AG04449 (cell line): Measurements from ENCODE around the gene OCSTAMP.

ENCODE experiments used
- CTCF ChIA-PET: fragments of 350-600 bp; formaldehyde crosslinking; extraction: SDS; loops from one replicate; lab custom pipeline; 2021; ENCODE audit warnings: antibody characterized with exemption; lab: Yijun Ruan, JAX
- POLR2A ChIA-PET: fragments of 400-600, 350-600 bp; formaldehyde crosslinking; extraction: SDS; loops from one replicate; lab custom pipeline; 2020; ENCODE audit warnings: antibody characterized with exemption, inconsistent platforms; lab: Yijun Ruan, JAX
- DNase-seq: peaks from one replicate; pipeline ENCODE4 v3.0.0-alpha.2; 2010; ENCODE audit warnings: low read depth, low spot score
- H3K4me3 ChIP-seq: 2 replicates; pipeline ENCODE4 v1.5.1; 2011; ENCODE audit warnings: low read depth, mild to moderate bottlenecking, control low read depth, low read length
- CTCF ChIP-seq: IDR thresholded peaks from one replicate; pipeline ENCODE4 v1.5.1; 2011; ENCODE audit warnings: mild to moderate bottlenecking, moderate library complexity, low read length, control low read depth, inconsistent platforms; ENCODE audit not compliant: insufficient read depth; ENCODE audit errors: missing control alignments

OCSTAMP gene

GRCh38 chr20:46545827-46546138 lies 4.7 kb downstream of the OCSTAMP start:
- CTCF ChIA-PET, result interaction anchor here (1.2 kb wide), 1 partner anchor 135 kb away, joined by 4 read pairs; no protein-coding TSS in a partner anchor
- POLR2A ChIA-PET, result no interaction called here
- no peak for TF ChIP-seq CTCF
- H3K4me3 ChIP-seq, result no peak overlapping the region
- no peak for DNase-seq

- POLR2A ChIA-PET, result no interaction called here
- CTCF ChIA-PET, result interaction anchor here (1.2 kb wide), 3 partner anchors 14 to 135 kb away, joined by 3 to 5 read pairs (median 4); no protein-coding TSS in a partner anchor
- no peak overlapping the region for H3K4me3 ChIP-seq
- DNase-seq, result no peak
- no peak for TF ChIP-seq CTCF
Observed at GRCh38 chr20:46545077-46545826, 5.2 kb downstream of the OCSTAMP start.

GRCh38 chr20:46544576-46544975 lies 5.9 kb downstream of the OCSTAMP start:
- CTCF ChIA-PET, result interaction anchor here (1.2 kb wide), 3 partner anchors 15 to 136 kb away, joined by 3 to 5 read pairs (median 4); no protein-coding TSS in a partner anchor
- POLR2A ChIA-PET, result no interaction called here
- no peak overlapping the region for H3K4me3 ChIP-seq
- TF ChIP-seq CTCF, result no peak
- no peak for DNase-seq

- CTCF ChIA-PET, result interaction anchor here (1.2 kb wide), 1 partner anchor 17 kb away, joined by 5 read pairs; no protein-coding TSS in a partner anchor
- no peak for DNase-seq
- H3K4me3 ChIP-seq, result no peak overlapping the region
- no peak for TF ChIP-seq CTCF
- POLR2A ChIA-PET, result no interaction called here
Observed at GRCh38 chr20:46543959-46544358, 6.5 kb downstream of the OCSTAMP start.

- no peak for DNase-seq
- TF ChIP-seq CTCF, result no peak
- CTCF ChIA-PET, result no interaction called here
- no peak overlapping the region for H3K4me3 ChIP-seq
- POLR2A ChIA-PET, result no interaction called here
Observed at GRCh38 chr20:46543033-46543432, 7.4 kb downstream of the OCSTAMP start.

- H3K4me3 ChIP-seq, result no peak overlapping the region
- ChIA-PET CTCF (interaction anchor here (0.7 to 1.1 kb wide), 2 partner anchors 21 to 147 kb away, joined by 3 read pairs; no protein-coding TSS in a partner anchor), POLR2A (no interaction called here)
- no peak for TF ChIP-seq CTCF
- no peak for DNase-seq
Observed at GRCh38 chr20:46541229-46541935, 9.1 kb downstream of the OCSTAMP start.
